BLaER1 (cell line): Measurements from ENCODE around the gene NUBP2.
"Not testable (repeated sequence)": the region's sequence is repeated elsewhere in the genome, so short reads cannot be mapped to it uniquely, and the experiment has no call there.

Source experiments
- H3K27ac ChIP-seq: shearing (Covaris generic); formaldehyde crosslinking; 2 replicates; pipeline ENCODE4 v1.8.1; 2022
- H3K27me3 ChIP-seq: shearing (Covaris generic); formaldehyde crosslinking; 2 replicates; pipeline ENCODE4 v1.8.1; 2022
- H3K36me3 ChIP-seq: shearing (Covaris generic); formaldehyde crosslinking; 2 replicates; pipeline ENCODE4 v1.8.1; 2022
- H3K4me1 ChIP-seq: shearing (Covaris generic); formaldehyde crosslinking; 2 replicates; pipeline ENCODE4 v1.8.1; 2022
- H3K4me2 ChIP-seq: shearing (Covaris generic); formaldehyde crosslinking; 2 replicates; pipeline ENCODE4 v1.8.1; 2022
- H3K4me3 ChIP-seq: shearing (Covaris generic); formaldehyde crosslinking; 2 replicates; pipeline ENCODE4 v1.8.1; 2022
- H3K9ac ChIP-seq: shearing (Covaris generic); formaldehyde crosslinking; 2 replicates; pipeline ENCODE4 v1.8.1; 2022
- H3K9me3 ChIP-seq: shearing (Covaris generic); formaldehyde crosslinking; 2 replicates; pipeline ENCODE4 v1.8.1; 2022
- H4K20me1 ChIP-seq: shearing (Covaris generic); formaldehyde crosslinking; 2 replicates; pipeline ENCODE4 v1.8.1; 2022
- Cebpa-rat ChIP-seq: shearing (Covaris generic); IDR thresholded peaks from 2 replicates; pipeline ENCODE4 v1.8.1; 2022

Gene NUBP2

DNA sequence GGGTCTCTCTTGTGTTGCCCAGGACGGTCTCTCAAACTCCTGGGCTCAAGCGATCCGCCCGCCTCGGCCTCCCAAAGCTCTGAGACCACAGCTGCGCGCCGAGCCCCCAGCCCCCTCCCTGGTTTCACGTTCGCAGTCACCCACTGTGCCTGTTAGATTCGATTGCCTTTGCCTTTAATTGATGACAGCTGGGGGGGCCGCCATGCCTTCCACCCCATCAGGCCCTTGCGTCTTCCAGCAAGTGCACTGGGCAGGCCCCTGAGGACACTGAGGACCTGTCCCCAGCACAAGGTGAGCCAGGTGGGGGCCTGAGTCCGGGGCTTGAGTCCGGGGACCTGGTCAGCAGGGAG is 7.5 kb downstream of the NUBP2 start:
- Histone ChIP-seq H3K9me3 (no peaks in the 10 kb centered on the region), H3K36me3 (peaks cover 76% of the 10 kb centered on the region), H3K27me3 (no peaks in the 10 kb centered on the region), H3K9ac (no peak overlapping the region), H3K4me2 (no peak overlapping the region), H3K4me1 (no peaks in the 10 kb centered on the region), H4K20me1 (peaks cover 76% of the 10 kb centered on the region), H3K27ac (no peak overlapping the region), H3K4me3 (no peak overlapping the region)
- TF ChIP-seq Cebpa-rat = no peak

DNA sequence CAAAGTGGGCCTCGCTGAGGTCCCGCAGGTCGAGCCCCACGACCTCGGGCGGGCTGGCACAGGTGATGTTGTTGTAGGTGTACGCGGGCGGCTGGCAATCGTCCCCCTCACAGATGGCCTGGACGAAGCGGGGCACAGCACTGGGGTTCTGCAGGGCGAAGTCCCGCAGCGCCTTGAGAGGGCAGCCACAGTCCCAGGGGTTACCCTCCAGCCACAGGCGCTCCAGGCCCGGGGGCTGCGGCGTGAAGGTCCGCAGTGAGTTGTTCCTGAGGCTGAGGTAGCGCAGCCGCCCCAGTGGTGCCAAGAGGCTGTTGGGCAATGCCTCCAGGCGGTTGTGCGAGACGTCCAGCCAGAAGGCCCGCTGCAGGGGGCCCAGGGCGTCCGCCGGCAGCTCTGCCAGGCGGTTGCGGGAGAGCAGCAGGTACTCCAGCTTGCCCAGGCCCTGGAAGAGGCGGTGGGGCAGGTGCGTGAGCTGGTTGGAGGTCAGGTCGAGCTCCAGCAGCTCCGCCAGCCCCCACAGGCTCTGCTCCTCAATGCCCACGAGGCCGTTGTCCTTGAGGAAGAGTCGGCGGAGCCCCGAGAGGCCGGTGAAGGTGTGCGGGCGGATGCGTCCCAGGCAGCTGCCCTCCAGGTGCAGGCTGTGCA is 8.0 kb downstream of the NUBP2 start:
- H3K27ac ChIP-seq = no peak overlapping the region
- TF ChIP-seq Cebpa-rat = no peak
- H3K36me3 ChIP-seq = peaks cover 71% of the 10 kb centered on the region
- H3K9me3 ChIP-seq = no peaks in the 10 kb centered on the region
- no peaks in the 10 kb centered on the region for H3K4me1 ChIP-seq
- no peak overlapping the region for H3K4me3 ChIP-seq
- H3K27me3 ChIP-seq = no peaks in the 10 kb centered on the region
- no peak overlapping the region for H3K4me2 ChIP-seq
- peaks cover 71% of the 10 kb centered on the region for H4K20me1 ChIP-seq
- no peak overlapping the region for H3K9ac ChIP-seq

DNA sequence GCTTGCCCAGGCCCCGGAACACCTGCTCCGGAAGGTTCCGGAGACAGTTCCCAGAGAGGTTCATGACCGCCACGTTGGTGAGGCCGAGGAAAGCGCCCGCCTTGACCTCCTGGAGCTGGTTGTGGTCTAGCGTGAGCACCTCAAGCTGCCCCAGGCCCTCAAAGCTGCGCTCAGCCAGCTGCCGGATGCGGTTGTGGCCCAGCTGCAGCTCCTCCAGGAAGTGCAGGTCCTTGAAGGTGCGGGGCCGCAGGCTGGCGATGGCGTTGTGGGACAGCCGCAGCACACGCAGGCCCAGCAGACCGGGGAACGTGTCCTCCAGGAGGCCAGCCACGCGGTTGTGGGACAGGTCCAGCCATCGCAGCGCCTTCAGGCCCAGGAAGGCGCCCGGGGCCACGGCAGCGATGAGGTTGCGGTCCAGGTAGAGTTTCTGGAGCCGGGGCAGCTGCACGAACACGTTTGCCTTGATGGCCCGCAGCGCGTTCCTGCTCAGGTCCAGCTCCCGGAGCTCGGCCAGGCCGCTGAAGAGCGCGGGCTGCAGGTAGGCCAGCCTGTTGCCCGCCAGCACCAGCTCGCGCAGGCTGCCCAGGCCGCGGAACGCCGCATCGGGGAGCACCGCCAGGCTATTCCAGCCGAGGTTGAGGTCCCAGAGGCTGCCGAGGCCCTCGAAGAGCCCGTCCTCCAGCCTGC is 8.6 kb downstream of the NUBP2 start:
- Histone ChIP-seq H3K9ac (no peak overlapping the region), H3K9me3 (no peaks in the 10 kb centered on the region), H3K27me3 (no peaks in the 10 kb centered on the region), H3K4me3 (no peak overlapping the region), H3K4me1 (no peaks in the 10 kb centered on the region), H3K36me3 (peaks cover 65% of the 10 kb centered on the region), H3K4me2 (no peak overlapping the region), H4K20me1 (peaks cover 64% of the 10 kb centered on the region), H3K27ac (no peak overlapping the region)
- no peak for TF ChIP-seq Cebpa-rat

DNA sequence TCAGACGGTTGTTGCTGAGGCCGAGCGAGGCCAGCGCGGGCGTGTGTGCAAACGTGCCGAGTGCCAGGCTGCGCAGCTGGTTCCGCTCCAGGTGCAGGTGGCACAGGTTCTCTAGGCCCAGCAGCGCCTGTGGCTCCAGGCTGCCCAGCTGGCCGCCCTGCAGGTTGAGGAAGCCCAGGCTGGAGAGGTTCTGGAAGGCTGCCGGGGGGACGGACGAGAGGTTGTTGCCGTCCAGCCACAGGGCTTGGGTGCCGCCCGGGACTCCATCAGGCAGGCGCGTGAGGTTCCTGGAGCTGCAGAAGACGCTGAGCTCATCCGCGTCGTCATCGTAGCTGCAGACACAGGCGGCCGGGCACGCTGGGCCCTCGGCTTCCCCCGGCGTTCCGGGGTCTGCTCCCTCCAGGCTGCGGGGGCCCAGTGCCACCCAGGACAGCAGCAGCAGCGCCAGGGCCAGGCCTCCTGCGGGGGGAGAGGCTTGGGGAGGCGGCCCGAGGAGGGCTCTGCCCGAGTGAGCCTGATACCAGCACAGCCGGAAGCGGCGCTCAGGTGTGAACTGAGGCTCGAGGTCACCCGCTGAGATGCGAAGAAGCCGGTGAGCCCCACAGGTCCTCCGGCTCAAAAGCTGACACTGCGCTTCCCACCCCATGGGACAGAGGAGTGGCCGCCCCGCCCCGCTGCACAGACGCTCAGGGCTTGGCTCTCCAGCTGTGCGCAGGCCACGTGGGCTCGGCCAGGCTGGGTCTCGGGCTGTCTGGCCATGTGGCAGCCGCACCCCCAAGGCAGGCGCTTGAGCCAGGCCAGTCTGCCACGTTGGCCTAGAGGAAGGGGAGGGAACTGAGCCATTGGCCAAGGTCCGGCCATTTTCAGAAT is 9.4 kb downstream of the NUBP2 start:
- Histone ChIP-seq H3K4me3 (no peak overlapping the region), H3K9ac (no peak overlapping the region), H4K20me1 (peaks cover 56% of the 10 kb centered on the region), H3K9me3 (peaks cover 3% of the 10 kb centered on the region), H3K27me3 (no peaks in the 10 kb centered on the region), H3K27ac (no peak overlapping the region), H3K36me3 (peaks cover 58% of the 10 kb centered on the region), H3K4me1 (no peaks in the 10 kb centered on the region), H3K4me2 (no peak overlapping the region)
- no peak for TF ChIP-seq Cebpa-rat

DNA sequence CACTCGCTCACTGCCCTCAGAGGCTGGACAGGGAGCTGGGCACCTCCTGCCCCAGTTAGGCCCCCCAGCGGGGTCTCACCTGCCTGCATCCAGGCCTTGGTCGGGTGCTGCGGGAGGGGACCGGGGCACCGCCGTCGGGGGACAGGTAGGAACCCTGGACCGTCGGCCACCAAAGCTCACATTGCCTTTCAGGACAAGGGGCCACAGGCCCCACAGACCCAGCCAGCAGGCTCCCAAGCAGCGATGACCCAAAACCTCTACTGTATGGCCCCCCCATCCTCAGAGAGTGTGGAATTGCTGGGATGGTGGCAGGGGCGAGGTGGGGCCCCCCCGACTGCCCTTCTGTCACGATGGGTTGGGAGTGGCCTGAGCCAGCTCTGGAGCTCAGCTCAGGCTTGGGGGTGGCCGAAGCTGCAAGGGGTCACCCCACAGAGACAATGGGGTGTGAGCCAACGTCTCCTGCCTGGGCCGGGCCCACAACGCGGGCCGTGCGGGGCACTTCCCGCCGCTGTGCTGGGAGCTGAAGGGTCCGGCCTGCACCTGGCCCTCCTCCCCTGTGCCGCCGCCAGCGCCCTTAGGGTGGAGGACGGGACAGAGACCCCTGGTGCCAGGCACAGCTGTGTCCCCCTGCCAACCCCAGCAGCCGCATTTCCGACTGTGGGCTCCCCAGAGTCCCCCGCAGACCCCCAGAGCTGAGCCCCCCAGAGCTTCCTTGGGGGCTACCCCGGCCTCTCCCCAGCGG is 10.2 kb downstream of the NUBP2 start:
- peaks cover 55% of the 10 kb centered on the region for H3K36me3 ChIP-seq
- H3K4me1 ChIP-seq = no peaks in the 10 kb centered on the region
- H3K9me3 ChIP-seq = peaks cover 11% of the 10 kb centered on the region
- no peak overlapping the region for H3K27ac ChIP-seq
- TF ChIP-seq Cebpa-rat = no peak
- no peak overlapping the region for H3K9ac ChIP-seq
- H4K20me1 ChIP-seq = peaks cover 48% of the 10 kb centered on the region
- H3K4me3 ChIP-seq = no peak overlapping the region
- H3K4me2 ChIP-seq = no peak overlapping the region
- H3K27me3 ChIP-seq = no peaks in the 10 kb centered on the region

DNA sequence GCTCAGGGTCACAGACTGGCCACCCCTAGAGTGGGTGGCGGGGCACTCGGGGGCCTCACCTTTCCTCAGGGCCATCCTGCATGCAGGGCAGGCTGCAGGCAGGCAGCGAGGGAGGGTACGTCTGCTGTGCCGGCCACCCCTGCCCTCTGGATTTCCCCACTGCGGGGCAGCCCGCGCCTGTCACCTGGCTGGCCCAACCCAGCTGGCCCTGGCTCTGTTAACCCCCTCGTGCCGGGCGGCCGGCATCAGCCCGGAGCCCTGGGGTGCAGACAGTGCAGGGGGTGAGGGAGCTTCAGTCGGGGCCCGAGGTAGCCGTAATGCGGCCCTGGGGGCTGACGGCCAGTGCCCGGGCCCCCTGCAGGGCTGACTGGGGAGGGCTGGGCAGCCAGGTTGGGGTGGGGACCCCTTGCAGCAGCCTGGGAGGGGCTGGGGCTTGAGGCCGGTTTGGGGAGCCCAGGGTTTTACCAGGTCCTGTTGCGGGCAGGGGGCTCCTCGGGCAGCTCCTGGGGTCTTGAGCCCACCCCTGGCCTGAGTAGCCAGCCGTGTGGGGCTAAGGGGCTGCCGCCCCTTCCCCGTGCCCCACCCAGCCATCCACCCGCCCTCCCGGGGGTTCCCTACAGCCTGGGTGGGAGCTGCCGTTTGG is 10.9 kb downstream of the NUBP2 start, which contains the start of gene IGFALS:
IGFALS (minus strand) TSS at position 128 of the 643 bp plus-strand sequence; CDS start at position 75, 53 bp downstream.
- no peak for TF ChIP-seq Cebpa-rat
- H3K4me2 ChIP-seq = no peak within 1 kb of the TSS
- peaks cover 55% of the 10 kb centered on the region for H3K36me3 ChIP-seq

DNA sequence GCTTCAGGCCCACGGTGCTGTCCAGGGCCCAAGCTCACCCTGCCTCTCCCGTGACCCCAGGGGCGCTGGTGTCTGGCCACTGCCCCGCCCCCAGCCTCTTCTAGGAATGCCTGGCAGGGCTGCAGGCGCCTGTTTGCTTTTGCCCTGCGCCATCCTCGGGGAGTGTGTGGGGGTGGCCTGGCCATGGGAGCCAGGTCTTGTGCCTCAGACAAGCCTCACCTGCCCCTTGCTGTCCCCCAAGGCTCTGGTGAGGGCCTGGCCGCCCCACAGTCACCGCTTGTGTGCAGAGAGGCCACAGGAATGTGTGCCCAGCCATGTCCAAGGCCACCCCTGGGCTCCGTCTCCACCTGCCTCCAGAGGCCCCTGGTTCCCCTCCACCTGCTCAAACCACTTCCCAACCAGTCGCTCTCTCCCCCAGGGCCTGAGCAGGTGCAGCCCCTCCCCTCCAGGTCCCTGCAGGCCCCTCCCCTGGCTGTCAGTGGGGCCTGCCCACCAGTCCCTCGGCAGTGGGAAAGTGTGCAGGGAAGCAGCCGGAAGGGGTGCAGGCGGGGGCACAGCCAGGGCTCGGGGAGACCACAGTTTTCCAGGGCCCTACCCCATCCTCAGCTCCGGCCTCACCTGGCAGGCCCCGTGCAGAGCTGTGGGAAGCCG is 11.6 kb downstream of the NUBP2 start:
- H3K36me3 ChIP-seq = peaks cover 55% of the 10 kb centered on the region
- no peak for TF ChIP-seq Cebpa-rat
- peaks cover 24% of the 10 kb centered on the region for H3K9me3 ChIP-seq
- H3K4me2 ChIP-seq = no peak overlapping the region
- no peaks in the 10 kb centered on the region for H3K4me1 ChIP-seq
- no peak overlapping the region for H3K9ac ChIP-seq
- H3K27ac ChIP-seq = no peak overlapping the region
- no peaks in the 10 kb centered on the region for H3K27me3 ChIP-seq
- peaks cover 35% of the 10 kb centered on the region for H4K20me1 ChIP-seq
- no peak overlapping the region for H3K4me3 ChIP-seq

More for the DNA sequence above, 10.9 kb downstream of the NUBP2 start, which contains the start of gene IGFALS:
- Histone ChIP-seq H3K27me3 (no peaks in the 10 kb centered on the region), H3K9ac (no peak within 1 kb of the TSS), H3K4me3 (no peak within 1 kb of the TSS), H3K27ac (no peak within 1 kb of the TSS), H4K20me1 (peaks cover 41% of the 10 kb centered on the region), H3K9me3 (peaks cover 18% of the 10 kb centered on the region), H3K4me1 (no peaks in the 10 kb centered on the region)

DNA sequence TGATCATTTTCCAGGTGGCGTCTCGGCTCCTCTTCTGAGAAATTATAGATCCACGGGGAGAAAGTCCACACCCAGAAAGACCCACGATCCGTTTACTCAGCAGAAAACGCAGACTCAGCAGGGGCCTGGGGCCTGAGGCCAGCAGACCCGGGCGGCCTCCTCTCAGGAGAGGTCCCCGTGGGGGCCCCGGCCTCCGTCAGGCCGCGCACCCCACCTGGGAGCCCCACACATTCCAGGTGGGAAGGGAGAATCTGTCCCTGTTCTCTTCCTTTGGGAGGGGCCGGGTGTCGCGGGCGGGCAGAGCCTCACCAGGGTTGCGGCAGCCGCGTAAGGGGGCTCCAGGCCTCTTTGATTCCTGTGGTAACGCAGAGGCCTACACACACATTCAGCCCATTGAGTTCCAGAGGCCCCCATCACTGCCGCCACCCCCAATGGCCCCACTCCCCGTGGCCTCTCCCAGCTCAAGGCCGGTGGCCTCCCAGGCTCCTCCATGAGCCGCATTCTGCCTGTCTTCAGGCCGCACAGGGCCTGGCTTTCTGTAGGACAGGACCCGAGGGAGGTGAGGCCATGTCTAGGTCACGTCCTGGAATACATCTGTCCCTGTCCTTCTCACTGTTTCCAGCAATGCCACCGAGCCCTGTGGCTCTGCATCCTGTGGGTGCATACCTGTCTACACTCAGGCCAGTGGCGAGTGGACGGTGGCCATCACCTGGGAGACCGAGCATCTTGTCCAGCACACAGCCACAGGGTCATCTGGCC is 12.3 kb downstream of the NUBP2 start:
- Histone ChIP-seq H3K4me1 (no peaks in the 10 kb centered on the region), H3K9me3 (peaks cover 32% of the 10 kb centered on the region), H3K4me2 (no peak overlapping the region), H3K36me3 (peaks cover 50% of the 10 kb centered on the region), H3K27ac (no peak overlapping the region), H3K4me3 (no peak overlapping the region), H3K27me3 (no peaks in the 10 kb centered on the region), H4K20me1 (peaks cover 27% of the 10 kb centered on the region), H3K9ac (no peak overlapping the region)
- no peak for TF ChIP-seq Cebpa-rat

DNA sequence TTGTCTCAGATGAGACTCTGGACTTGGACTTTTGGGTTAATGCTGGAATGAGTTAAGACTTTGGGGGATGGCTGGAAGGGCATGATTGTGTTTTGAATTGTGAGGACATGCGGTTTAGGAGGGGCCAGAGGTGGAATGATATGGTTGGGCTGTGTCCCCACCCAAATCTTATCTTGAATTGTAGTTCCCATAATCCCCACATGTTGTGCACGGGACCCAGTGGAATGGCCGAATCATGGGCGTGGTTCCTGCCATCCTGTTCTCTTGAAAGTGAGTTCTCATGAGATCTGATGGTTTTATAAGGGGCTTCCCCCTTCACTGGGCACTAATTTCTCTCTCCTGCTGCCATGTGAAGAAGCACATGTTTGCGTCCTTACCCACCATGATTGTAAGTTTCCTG is 16.5 kb downstream of the NUBP2 start:
- not testable (repeated sequence) for H3K4me3 ChIP-seq, H3K9ac ChIP-seq, H3K4me2 ChIP-seq, H3K4me1 ChIP-seq, H3K27ac ChIP-seq, H4K20me1 ChIP-seq, H3K27me3 ChIP-seq
- H3K9me3 ChIP-seq = peaks cover 33% of the 10 kb centered on the region
- H3K36me3 ChIP-seq = peaks cover 22% of the 10 kb centered on the region
